GM12878 (cell line): Measurements from ENCODE around the gene DLG2. TPM values are rescaled to one million over a fixed set of nuclear protein-coding genes. Genes with fewer than 3 reads are reported as not detected.

Experiments
- ATAC-seq: fragments of 200-7000 bp; cut with Tn5 transposase; 3 replicates; pipeline ENCODE4 v1.9.1; 2020; ENCODE audit warnings: mild to moderate bottlenecking, moderate library complexity
- BruUV-seq: library from RNA; stranded (reverse); fragments of 400-500 nt; replicated peaks from 2 replicates; lab custom pipeline; 2021; lab: Mats Ljungman, UMichigan
- CTCF ChIA-PET: fragments of 300-600 bp; sonication (Branson Sonifier 250); formaldehyde crosslinking; extraction: SDS; loops from one replicate; lab custom pipeline; 2021; ENCODE audit warnings: inconsistent platforms; lab: Yijun Ruan, JAX
- POLR2A ChIA-PET: fragments of 350-600 bp; formaldehyde crosslinking; extraction: SDS; loops from one replicate; lab custom pipeline; 2021; ENCODE audit warnings: inconsistent platforms; lab: Charles Lee
- RAD21 ChIA-PET: fragments of 300-600 bp; sonication (Branson Sonifier 250); formaldehyde crosslinking; loops from one replicate; lab custom pipeline; 2023; ENCODE audit warnings: antibody characterized with exemption; ENCODE audit not compliant: unreplicated experiment; lab: Charles Lee
- SMC1A ChIA-PET: fragments of 300-600 bp; sonication (Branson Sonifier 250); formaldehyde crosslinking; loops from one replicate; lab custom pipeline; 2023; ENCODE audit not compliant: unreplicated experiment, uncharacterized antibody; lab: Charles Lee
- DNase-seq: peaks from one replicate; pipeline ENCODE4 v3.0.0-alpha.2; 2011; ENCODE audit warnings: low read depth, low spot score
- FAIRE-seq: peaks from 3 replicates; lab custom pipeline; 2011; peaks lifted over from hg19 to GRCh38; lab: Jason Lieb, UNC
- H2AFZ ChIP-seq: 2 replicates; pipeline ENCODE4 v1.6.0; 2011; ENCODE audit warnings: low read depth, low read length, control low read depth; ENCODE audit not compliant: control insufficient read depth
- H3K27ac ChIP-seq: 2 replicates; pipeline ENCODE4 v1.5.1; 2011; ENCODE audit warnings: control low read depth; ENCODE audit not compliant: control insufficient read depth, insufficient read depth
- H3K27me3 ChIP-seq, 2 experiments: replicated peaks in 1 of 2; 2 replicates each; pipeline versions ENCODE4 v1.6.0 to v1.6.1; 2011; ENCODE audit warnings: low read length in 1 of 2; ENCODE audit not compliant: control insufficient read depth in 2 of 2, insufficient read depth in 2 of 2
- H3K36me3 ChIP-seq, 2 experiments: 2 replicates each; pipeline ENCODE4 v1.5.1; 2011; ENCODE audit warnings: low read length in 1 of 2; ENCODE audit not compliant: control insufficient read depth in 2 of 2, insufficient read depth in 2 of 2
- H3K4me1 ChIP-seq: 2 replicates; pipeline ENCODE4 v1.6.1; 2011; ENCODE audit warnings: mild to moderate bottlenecking, low read length, moderate library complexity, mixed read lengths; ENCODE audit not compliant: control insufficient read depth, insufficient read depth
- H3K4me2 ChIP-seq: 2 replicates; pipeline ENCODE4 v1.6.0; 2011; ENCODE audit warnings: control low read depth; ENCODE audit not compliant: control insufficient read depth, insufficient read depth
- H3K4me3 ChIP-seq: fragments of 200-600 bp; sonication (generic); 2 replicates; pipeline ENCODE4 v1.5.1; 2016
- H3K79me2 ChIP-seq: 2 replicates; pipeline ENCODE4 v1.6.0; 2011; ENCODE audit warnings: low read length; ENCODE audit not compliant: control insufficient read depth, insufficient read depth
- H3K9ac ChIP-seq: 2 replicates; pipeline ENCODE4 v1.8.0; 2011; ENCODE audit warnings: low read length, control low read depth, mixed read lengths; ENCODE audit not compliant: control insufficient read depth, insufficient read depth
- H3K9me3 ChIP-seq: replicated peaks from 3 replicates; pipeline ENCODE4 v1.5.1; 2011; ENCODE audit warnings: mild to moderate bottlenecking, low read length; ENCODE audit not compliant: control insufficient read depth, insufficient read depth
- H4K20me1 ChIP-seq: 2 replicates; pipeline ENCODE4 v1.6.0; 2011; ENCODE audit not compliant: control insufficient read depth, insufficient read depth
- EP300 ChIP-seq, 2 experiments: fragments of 150-350 bp in 1 of 2; IDR thresholded peaks; 2 replicates each; pipeline ENCODE4 v1.6.1; 2011 to 2012; ENCODE audit warnings: low read depth in 2 of 2, low read length in 2 of 2, borderline replicate concordance in 1 of 2, improper control_type of control experiment in 1 of 2, inconsistent platforms in 1 of 2; ENCODE audit not compliant: control insufficient read depth in 1 of 2
- FOS ChIP-seq: IDR thresholded peaks from 3 replicates; pipeline ENCODE4 v1.6.1; 2011; ENCODE audit warnings: borderline replicate concordance; ENCODE audit not compliant: insufficient read length; ENCODE audit errors: extremely low read depth
- MTA3 ChIP-seq: IDR thresholded peaks from 2 replicates; pipeline ENCODE4 v1.6.1; 2012; ENCODE audit warnings: low read length, inconsistent platforms, borderline replicate concordance
- MYC ChIP-seq: IDR thresholded peaks from 2 replicates; pipeline ENCODE4 v1.6.1; 2011; ENCODE audit warnings: mild to moderate bottlenecking, low read length, moderate library complexity, inconsistent platforms; ENCODE audit not compliant: insufficient read depth, insufficient replicate concordance, insufficient read length, severe bottlenecking
- RELA ChIP-seq: fragments of 450-650 bp; IDR thresholded peaks from 2 replicates; pipeline ENCODE4 v1.8.0; 2014; ENCODE audit warnings: borderline replicate concordance; ENCODE audit not compliant: partially characterized antibody
- RFX5 ChIP-seq: IDR thresholded peaks from 2 replicates; pipeline ENCODE4 v1.6.1; 2011; ENCODE audit warnings: low read depth, low read length, improper control_type of control experiment
- SIN3A ChIP-seq: IDR thresholded peaks from 2 replicates; pipeline ENCODE4 v1.6.1; 2012; ENCODE audit warnings: low read depth, low read length, improper control_type of control experiment
- ZSCAN29 ChIP-seq: fragments of 450-650 bp; IDR thresholded peaks from 2 replicates; pipeline ENCODE4 v1.6.1; 2017; ENCODE audit warnings: mild to moderate bottlenecking, moderate library complexity
- WGBS: methylation state at CpG from one replicate; pipeline ENCODE4 v1.1.6; 2016; ENCODE audit warnings: low lambda C conversion rate; ENCODE audit not compliant: insufficient replicate concordance, insufficient coverage; ENCODE audit errors: missing lambda C conversion rate; 5-methylcytosine and 5-hydroxymethylcytosine counted together
- in situ Hi-C: fragments of 300-500 bp; cut with MboI; formaldehyde crosslinking; loops from 9 replicates; pipeline ENCODE4 v1.14.3; 2018; ENCODE audit warnings: mixed read lengths
- intact Hi-C: fragments of 100-400 bp; cut with micrococcal nuclease; formaldehyde crosslinking; loops from one replicate; pipeline ENCODE4 v1.14.2; 2022; ENCODE audit not compliant: unreplicated experiment
- polyA plus RNA-seq, 11 experiments: library from polyadenylated mRNA; depleted of rRNA in 4 of 11; unstranded in 6 of 11; stranded (reverse) in 5 of 11; fragments of >200 nt; fragmentation: Nextera tagmentation in 4 of 11; fragmentation: Illumina TruSeq in 1 of 11; extraction: Ambion mirVana in 4 of 11; extraction: Trizol in 1 of 11; gene quantifications; 1 replicate in 1 of 11; 2 replicates in 10 of 11; pipeline versions ENCODE4 v1.2.1 to v1.2.3, GENCODE V29; 2011 to 2016; ENCODE audit warnings: inconsistent platforms in 2 of 11, missing spikeins in 2 of 11, low read depth in 1 of 11
- total RNA-seq, 4 experiments: library from RNA; depleted of rRNA in 3 of 4; stranded (reverse); fragments of >200 nt in 3 of 4; fragmentation: Illumina TruSeq in 1 of 4; extraction: Trizol in 1 of 4; gene quantifications; 2 replicates each; pipeline versions ENCODE4 v1.2.1 to v1.2.3, GENCODE V29; 2013 to 2021
- TF ChIP-seq, protein P1 (sequence below): fragments of 450-650 bp; IDR thresholded peaks from 2 replicates; pipeline ENCODE4 v1.6.1; 2017; ENCODE audit warnings: mild to moderate bottlenecking, low read depth, inconsistent platforms; ENCODE audit not compliant: poor library complexity, severe bottlenecking
- TF ChIP-seq, protein P2 (sequence below): fragments of 450-650 bp; IDR thresholded peaks from 2 replicates; pipeline ENCODE4 v1.6.1; 2014; ENCODE audit warnings: mild to moderate bottlenecking
- TF ChIP-seq, protein P3 (sequence below): fragments of 450-650 bp; IDR thresholded peaks from 2 replicates; pipeline ENCODE4 v1.6.1; 2017; ENCODE audit warnings: mild to moderate bottlenecking

DLG2 gene
- total and polyA plus RNA-seq, 10 of the 15 experiments (the other 5 are each of a cell fraction or from before 2014, with no cell fraction given) = 0.09 to 0.98 (median 0.35) TPM

DNA sequence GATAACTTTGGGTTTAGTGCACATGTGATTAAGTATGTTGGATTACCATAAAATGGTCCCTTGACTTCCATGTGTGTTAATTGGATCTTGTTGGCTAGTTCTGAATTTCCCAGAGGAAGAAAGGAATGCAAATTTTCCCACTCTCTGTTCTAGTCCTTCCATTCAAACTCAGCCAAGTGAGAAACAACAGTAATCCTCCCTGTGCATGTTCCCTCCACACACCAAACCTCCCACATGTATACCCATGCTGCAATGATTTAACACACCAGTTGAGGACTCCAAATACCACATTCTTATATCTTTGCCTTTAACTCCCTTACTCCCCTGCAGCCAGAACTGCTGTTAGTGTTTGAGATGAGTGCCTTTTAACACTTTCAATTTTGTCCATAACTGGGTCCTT lies 1158.9 kb downstream of the DLG2 start (continued):
- TF ChIP-seq, protein P1, sequence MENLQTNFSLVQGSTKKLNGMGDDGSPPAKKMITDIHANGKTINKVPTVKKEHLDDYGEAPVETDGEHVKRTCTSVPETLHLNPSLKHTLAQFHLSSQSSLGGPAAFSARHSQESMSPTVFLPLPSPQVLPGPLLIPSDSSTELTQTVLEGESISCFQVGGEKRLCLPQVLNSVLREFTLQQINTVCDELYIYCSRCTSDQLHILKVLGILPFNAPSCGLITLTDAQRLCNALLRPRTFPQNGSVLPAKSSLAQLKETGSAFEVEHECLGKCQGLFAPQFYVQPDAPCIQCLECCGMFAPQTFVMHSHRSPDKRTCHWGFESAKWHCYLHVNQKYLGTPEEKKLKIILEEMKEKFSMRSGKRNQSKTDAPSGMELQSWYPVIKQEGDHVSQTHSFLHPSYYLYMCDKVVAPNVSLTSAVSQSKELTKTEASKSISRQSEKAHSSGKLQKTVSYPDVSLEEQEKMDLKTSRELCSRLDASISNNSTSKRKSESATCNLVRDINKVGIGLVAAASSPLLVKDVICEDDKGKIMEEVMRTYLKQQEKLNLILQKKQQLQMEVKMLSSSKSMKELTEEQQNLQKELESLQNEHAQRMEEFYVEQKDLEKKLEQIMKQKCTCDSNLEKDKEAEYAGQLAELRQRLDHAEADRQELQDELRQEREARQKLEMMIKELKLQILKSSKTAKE = no peak

DNA sequence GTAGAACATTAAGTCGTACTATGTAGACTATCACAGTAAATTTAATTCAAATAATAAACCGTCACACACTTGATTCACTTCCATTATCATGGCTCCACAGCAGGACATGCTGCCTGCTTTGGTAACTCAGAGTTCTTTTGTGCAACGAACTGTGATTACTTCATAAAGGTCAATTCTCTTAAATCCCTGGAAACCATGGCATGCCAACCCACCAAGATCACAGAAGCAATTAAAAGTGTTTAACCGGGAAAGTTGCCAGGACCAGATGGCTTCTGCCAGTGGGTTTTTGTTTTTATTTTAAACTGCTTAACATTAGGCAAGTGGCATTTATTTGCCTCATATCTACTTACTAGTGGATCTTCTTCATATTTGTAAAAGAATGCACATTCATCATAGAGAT lies 1162.1 kb downstream of the DLG2 start:
- H3K79me2 ChIP-seq = no peaks in the 10 kb centered on the region
- in situ Hi-C loops (no loop called here), intact Hi-C loops (no loop called here)
- no peak overlapping the region for H3K4me2 ChIP-seq
- ATAC-seq (no peak), FAIRE-seq (no peak), DNase-seq (no peak)
- H3K4me3 ChIP-seq = no peak overlapping the region
- ChIA-PET CTCF (no interaction called here), POLR2A (no interaction called here), SMC1A (no interaction called here), RAD21 (no interaction called here)
- H3K36me3 ChIP-seq = no peaks in the 10 kb centered on the region
- no peaks in the 10 kb centered on the region for H3K27me3 ChIP-seq
- H2AFZ ChIP-seq = no peak overlapping the region
- no TSS peak for BruUV-seq
- H3K9ac ChIP-seq = no peak overlapping the region
- 8% methylated on average over 4 of the region's 4 CpGs for WGBS
- no peaks in the 10 kb centered on the region for H4K20me1 ChIP-seq
- no peak overlapping the region for H3K27ac ChIP-seq
- no peaks in the 10 kb centered on the region for H3K4me1 ChIP-seq
- H3K9me3 ChIP-seq = no peaks in the 10 kb centered on the region
- TF ChIP-seq MTA3 (no peak), FOS (no peak), EP300 (IDR thresholded peaks at IDR 0.05; ENCODE audit: borderline replicate concordance in 1 of 2, control insufficient read depth in 1 of 2, low read depth in 2 of 2, low read length in 2 of 2) (no peak), SIN3A (no peak), RFX5 (no peak), MYC (no peak), RELA (no peak), ZSCAN29 (no peak)
- TF ChIP-seq, protein P2, sequence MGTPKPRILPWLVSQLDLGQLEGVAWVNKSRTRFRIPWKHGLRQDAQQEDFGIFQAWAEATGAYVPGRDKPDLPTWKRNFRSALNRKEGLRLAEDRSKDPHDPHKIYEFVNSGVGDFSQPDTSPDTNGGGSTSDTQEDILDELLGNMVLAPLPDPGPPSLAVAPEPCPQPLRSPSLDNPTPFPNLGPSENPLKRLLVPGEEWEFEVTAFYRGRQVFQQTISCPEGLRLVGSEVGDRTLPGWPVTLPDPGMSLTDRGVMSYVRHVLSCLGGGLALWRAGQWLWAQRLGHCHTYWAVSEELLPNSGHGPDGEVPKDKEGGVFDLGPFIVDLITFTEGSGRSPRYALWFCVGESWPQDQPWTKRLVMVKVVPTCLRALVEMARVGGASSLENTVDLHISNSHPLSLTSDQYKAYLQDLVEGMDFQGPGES = no peak
- TF ChIP-seq, protein P1 = no peak
- TF ChIP-seq, protein P3, sequence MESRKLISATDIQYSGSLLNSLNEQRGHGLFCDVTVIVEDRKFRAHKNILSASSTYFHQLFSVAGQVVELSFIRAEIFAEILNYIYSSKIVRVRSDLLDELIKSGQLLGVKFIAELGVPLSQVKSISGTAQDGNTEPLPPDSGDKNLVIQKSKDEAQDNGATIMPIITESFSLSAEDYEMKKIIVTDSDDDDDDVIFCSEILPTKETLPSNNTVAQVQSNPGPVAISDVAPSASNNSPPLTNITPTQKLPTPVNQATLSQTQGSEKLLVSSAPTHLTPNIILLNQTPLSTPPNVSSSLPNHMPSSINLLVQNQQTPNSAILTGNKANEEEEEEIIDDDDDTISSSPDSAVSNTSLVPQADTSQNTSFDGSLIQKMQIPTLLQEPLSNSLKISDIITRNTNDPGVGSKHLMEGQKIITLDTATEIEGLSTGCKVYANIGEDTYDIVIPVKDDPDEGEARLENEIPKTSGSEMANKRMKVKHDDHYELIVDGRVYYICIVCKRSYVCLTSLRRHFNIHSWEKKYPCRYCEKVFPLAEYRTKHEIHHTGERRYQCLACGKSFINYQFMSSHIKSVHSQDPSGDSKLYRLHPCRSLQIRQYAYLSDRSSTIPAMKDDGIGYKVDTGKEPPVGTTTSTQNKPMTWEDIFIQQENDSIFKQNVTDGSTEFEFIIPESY = no peak
